Vagina (tissue), 2 donors: ENCODE data around the gene SPG11.

Experiments used
- CTCF ChIP-seq, 3 experiments: fragments of 450-650 bp in 2 of 3; fragments of 200-600 bp in 1 of 3; sonication (generic) in 1 of 3; IDR thresholded peaks; one replicate each; pipeline ENCODE4 v1.5.1; 2017 to 2019; ENCODE audit warnings: antibody characterized with exemption in 3 of 3, mild to moderate bottlenecking in 2 of 3, moderate library complexity in 2 of 3
- POLR2A ChIP-seq, 2 donors: fragments of 450-650 bp; IDR thresholded peaks; one replicate each; pipeline ENCODE4 v1.6.1; 2017; ENCODE audit warnings: antibody characterized with exemption in 2 of 2, mild to moderate bottlenecking in 2 of 2, moderate library complexity in 2 of 2
- POLR2AphosphoS5 ChIP-seq, 2 donors: sonication (generic); formaldehyde crosslinking; IDR thresholded peaks; one replicate each; pipeline ENCODE4 v1.9.0; 2017; ENCODE audit warnings: antibody characterized with exemption in 2 of 2, mild to moderate bottlenecking in 2 of 2, low read depth in 1 of 2; ENCODE audit not compliant: insufficient read depth in 1 of 2

- TF ChIP-seq POLR2AphosphoS5 (IDR thresholded peaks at IDR 0.05; ENCODE audit: insufficient read depth in 1 of 2, low read depth in 1 of 2) (no peak), POLR2A (IDR thresholded peaks at IDR 0.05) (no peak), CTCF (IDR thresholded peaks at IDR 0.05) (no peak)
These were observed 79.2 kb downstream of the SPG11 start for GRCh38 chr15:44584162-44584749.
